ENCODE results near the gene DTD2.

Gene DTD2

GRCh38 chr14:31403707-31404106 is 53.6 kb downstream of the DTD2 start:
- DNase-seq (ENCODE audit: low spot score), result no peak
- no peak for TF ChIP-seq CTCF (IDR thresholded peaks at IDR 0.05; ENCODE audit: extremely low read depth, missing control alignments)

GRCh38 chr14:31402764-31403439 is 54.4 kb downstream of the DTD2 start:
- DNase-seq (ENCODE audit: low spot score), result no peak
- no peak for TF ChIP-seq CTCF (IDR thresholded peaks at IDR 0.05; ENCODE audit: extremely low read depth, missing control alignments)

GRCh38 chr14:31401369-31401932 is 55.9 kb downstream of the DTD2 start:
- TF ChIP-seq CTCF (IDR thresholded peaks at IDR 0.05; ENCODE audit: extremely low read depth, missing control alignments), result no peak
- DNase-seq (ENCODE audit: low spot score), result no peak

GRCh38 chr14:31400031-31400638 is 57.2 kb downstream of the DTD2 start:
- TF ChIP-seq CTCF (IDR thresholded peaks at IDR 0.05; ENCODE audit: extremely low read depth, missing control alignments), result no peak
- DNase-seq (ENCODE audit: low spot score), result no peak

All from GM20000 (cell line).